GM10266 (cell line): ENCODE results near the gene RASGRP1.

Experiments used
- DNase-seq: peaks from one replicate; pipeline ENCODE4 v3.0.0; 2012; ENCODE audit errors: extremely low spot score
- CTCF ChIP-seq: IDR thresholded peaks from 2 replicates; pipeline ENCODE4 v1.5.1; 2012; ENCODE audit warnings: mild to moderate bottlenecking, low read depth; ENCODE audit not compliant: control insufficient read depth, insufficient read depth; ENCODE audit errors: missing control alignments

Gene RASGRP1

GRCh38 chr15:38549222-38549621 lies 15.4 kb downstream of the RASGRP1 start:
- TF ChIP-seq CTCF, result no peak
- no peak for DNase-seq

GRCh38 chr15:38547255-38547997 lies 17.2 kb downstream of the RASGRP1 start:
- TF ChIP-seq CTCF, result no peak
- DNase-seq, result no peak

- DNase-seq, result no peak
- no peak for TF ChIP-seq CTCF
Observed at GRCh38 chr15:38545179-38545578, 19.4 kb downstream of the RASGRP1 start.

GRCh38 chr15:38541026-38541425 lies 23.6 kb downstream of the RASGRP1 start:
- no peak for TF ChIP-seq CTCF

GRCh38 chr15:38540510-38540909 lies 24.1 kb downstream of the RASGRP1 start:
- TF ChIP-seq CTCF, result no peak
- DNase-seq, result no peak

More at GRCh38 chr15:38541026-38541425, 23.6 kb downstream of the RASGRP1 start:
- DNase-seq, result no peak

GRCh38 chr15:38539008-38539343 lies 25.6 kb downstream of the RASGRP1 start:
- no peak for TF ChIP-seq CTCF
- DNase-seq, result no peak

GRCh38 chr15:38538328-38539007 lies 26.1 kb downstream of the RASGRP1 start:
- no peak for TF ChIP-seq CTCF
- DNase-seq, result no peak
